B cell (primary cell): ENCODE data around the gene LGR5. TPM values are rescaled to one million over a fixed set of nuclear protein-coding genes. Genes with fewer than 3 reads are reported as not detected.

Experiments used
- ATAC-seq: fragments of 200-7000 bp; cut with Tn5 transposase; one replicate; pipeline ENCODE4 v1.10.0; 2021; ENCODE audit warnings: low read depth, mild to moderate bottlenecking, moderate number of reproducible peaks, moderate library complexity
- CTCF ChIA-PET: fragments of 350-600 bp; sonication (Branson Sonifier 250); formaldehyde crosslinking; loops from one replicate; lab custom pipeline; 2021; ENCODE audit warnings: antibody characterized with exemption, inconsistent platforms; lab: Charles Lee
- POLR2A ChIA-PET: fragments of 350-600 bp; sonication (Branson Sonifier 250); formaldehyde crosslinking; loops from one replicate; lab custom pipeline; 2021; ENCODE audit warnings: antibody characterized with exemption; lab: Charles Lee
- DNase-seq: peaks from one replicate; pipeline ENCODE4 v3.0.0; 2013
- H2AFZ ChIP-seq: 2 replicates; pipeline ENCODE4 v1.6.1; 2012; ENCODE audit warnings: mild to moderate bottlenecking, low read depth, low read length; ENCODE audit not compliant: insufficient read depth, poor library complexity, severe bottlenecking
- H3K27ac ChIP-seq, 2 donors: 1 replicate in 1 of 2; 2 replicates in 1 of 2; pipeline ENCODE4 v1.5.1; 2012 to 2013; ENCODE audit warnings: low read length in 2 of 2, mild to moderate bottlenecking in 2 of 2, moderate library complexity in 1 of 2
- H3K27me3 ChIP-seq, 4 experiments: fragments of 200-600 bp in 1 of 4; sonication (generic) in 1 of 4; replicated peaks in 1 of 4; 1 replicate in 2 of 4; 2 replicates in 2 of 4; pipeline versions ENCODE4 v1.6.1 to v1.7.0; 2013 to 2016; ENCODE audit warnings: low read length in 3 of 4, mild to moderate bottlenecking in 2 of 4, mixed read lengths in 1 of 4, moderate library complexity in 1 of 4; ENCODE audit not compliant: insufficient read depth in 4 of 4, control insufficient read depth in 3 of 4; ENCODE audit errors: control extremely low read depth in 1 of 4
- H3K36me3 ChIP-seq, 2 experiments: replicated peaks in 1 of 2; 1 replicate in 1 of 2; 2 replicates in 1 of 2; pipeline versions ENCODE4 v1.6.1 to v1.7.1; 2013; ENCODE audit warnings: low read length in 1 of 2; ENCODE audit not compliant: insufficient read depth in 2 of 2, control insufficient read depth in 1 of 2; ENCODE audit errors: control extremely low read depth in 1 of 2, extremely low read depth in 1 of 2
- H3K4me1 ChIP-seq, 2 donors: fragments of 200-600 bp in 1 of 2; sonication (generic) in 1 of 2; 1 replicate in 1 of 2; 2 replicates in 1 of 2; pipeline versions ENCODE4 v1.5.1 to v1.6.1; 2013 to 2017; ENCODE audit warnings: low read length in 2 of 2; ENCODE audit not compliant: control insufficient read depth in 2 of 2, insufficient read depth in 2 of 2
- H3K4me2 ChIP-seq: replicated peaks from 2 replicates; pipeline ENCODE3; 2012; ENCODE audit warnings: mild to moderate bottlenecking, low read depth, low read length; ENCODE audit not compliant: poor library complexity, severe bottlenecking
- H3K4me3 ChIP-seq, 5 experiments: fragments of 200-600 bp in 1 of 5; sonication (generic) in 1 of 5; 1 replicate in 3 of 5; 2 replicates in 2 of 5; pipeline versions ENCODE4 v1.5.1 to v1.7.0; 2011 to 2016; ENCODE audit warnings: low read length in 4 of 5, mild to moderate bottlenecking in 4 of 5, low read depth in 2 of 5, control low read depth in 1 of 5, moderate library complexity in 1 of 5; ENCODE audit not compliant: insufficient read depth in 1 of 5; ENCODE audit errors: control extremely low read depth in 1 of 5, extremely low read depth in 1 of 5
- H3K79me2 ChIP-seq: fragments of 200-600 bp; sonication (generic); one replicate; pipeline ENCODE4 v1.6.0; 2016; ENCODE audit warnings: low read length; ENCODE audit not compliant: control insufficient read depth, insufficient read depth
- H3K9ac ChIP-seq: fragments of 200-600 bp; sonication (generic); 2 replicates; pipeline ENCODE4 v1.6.1; 2017; ENCODE audit warnings: mild to moderate bottlenecking, low read length, moderate library complexity
- H3K9me3 ChIP-seq, 3 donors: one replicate each; pipeline versions ENCODE4 v1.6.1 to v1.7.1; 2013; ENCODE audit warnings: low read length in 2 of 3; ENCODE audit not compliant: control insufficient read depth in 2 of 3, insufficient read depth in 1 of 3; ENCODE audit errors: control extremely low read depth in 1 of 3
- H4K20me1 ChIP-seq: 2 replicates; pipeline ENCODE4 v1.6.0; 2012; ENCODE audit warnings: mild to moderate bottlenecking, low read length; ENCODE audit not compliant: insufficient read depth, control insufficient read depth, poor library complexity, severe bottlenecking
- H3K27ac Mint-ChIP-seq: one replicate; pipeline ENCODE4 v1.8.0; 2021; ENCODE audit warnings: mixed read lengths
- H3K27me3 Mint-ChIP-seq: one replicate; pipeline ENCODE4 v1.8.0; 2021; ENCODE audit warnings: mixed read lengths
- H3K4me1 Mint-ChIP-seq: one replicate; pipeline ENCODE4 v1.8.0; 2021; ENCODE audit warnings: mixed read lengths
- H3K4me3 Mint-ChIP-seq: one replicate; pipeline ENCODE4 v1.8.0; 2021; ENCODE audit warnings: mixed read lengths
- H3K9me3 Mint-ChIP-seq: one replicate; pipeline ENCODE4 v1.8.0; 2022; ENCODE audit warnings: mixed read lengths; ENCODE audit not compliant: insufficient read depth
- EZH2 ChIP-seq: IDR thresholded peaks from 2 replicates; pipeline ENCODE4 v1.6.1; 2012; ENCODE audit warnings: borderline replicate concordance, low read depth, mild to moderate bottlenecking, moderate library complexity, low read length; ENCODE audit not compliant: insufficient read depth, poor library complexity, severe bottlenecking
- WGBS: methylation state at CpG from one replicate; pipeline ENCODE4 v1.1.5; 2013; ENCODE audit warnings: missing lambda C conversion rate; ENCODE audit not compliant: insufficient coverage; 5-methylcytosine and 5-hydroxymethylcytosine counted together
- intact Hi-C: fragments of 100-400 bp; cut with micrococcal nuclease; formaldehyde crosslinking; loops from one replicate; pipeline ENCODE4 v1.10.0; 2022
- polyA plus RNA-seq: library from polyadenylated mRNA; depleted of rRNA; stranded (reverse); fragments of >200 nt; gene quantifications from 2 replicates; pipeline ENCODE4 v1.2.3, GENCODE V29; 2012
- total RNA-seq, 2 donors: library from RNA; stranded (reverse); fragments of 120-200 nt in 1 of 2; gene quantifications; 1 replicate in 1 of 2; 2 replicates in 1 of 2; pipeline versions ENCODE4 v1.2.3 to v1.2.4, GENCODE V29; 2013 to 2022
- TF ChIP-seq, protein P1 (sequence below): fragments of 200-600 bp; IDR thresholded peaks from one replicate; pipeline ENCODE4 v1.8.0; 2022; ENCODE audit warnings: antibody characterized with exemption, mild to moderate bottlenecking

Gene LGR5
- total and polyA plus RNA-seq, 2 donors (not counting 1 experiment from before 2014, with no cell fraction given) = 0.06 TPM; not detected in 1

DNA sequence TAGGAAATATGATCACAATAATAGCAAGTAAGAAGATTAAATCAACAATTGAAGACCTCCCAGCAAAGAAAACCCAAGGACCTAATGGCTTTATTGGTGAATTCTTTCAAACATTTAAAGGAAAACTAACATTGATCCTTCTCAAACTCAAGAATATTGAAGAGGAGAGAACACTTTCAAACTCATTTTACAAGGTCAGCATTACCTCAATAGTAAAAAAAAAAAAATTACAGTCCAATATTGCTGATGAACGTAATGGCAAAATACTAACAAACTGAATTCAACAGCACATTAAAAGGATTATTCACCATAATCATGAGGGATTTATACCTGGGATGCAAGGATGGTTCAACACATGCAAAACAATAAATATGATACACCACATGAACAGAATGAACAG lies 33.7 kb upstream of the LGR5 start:
- WGBS = no CpG with 5 or more reads among the region's 1 CpG

DNA sequence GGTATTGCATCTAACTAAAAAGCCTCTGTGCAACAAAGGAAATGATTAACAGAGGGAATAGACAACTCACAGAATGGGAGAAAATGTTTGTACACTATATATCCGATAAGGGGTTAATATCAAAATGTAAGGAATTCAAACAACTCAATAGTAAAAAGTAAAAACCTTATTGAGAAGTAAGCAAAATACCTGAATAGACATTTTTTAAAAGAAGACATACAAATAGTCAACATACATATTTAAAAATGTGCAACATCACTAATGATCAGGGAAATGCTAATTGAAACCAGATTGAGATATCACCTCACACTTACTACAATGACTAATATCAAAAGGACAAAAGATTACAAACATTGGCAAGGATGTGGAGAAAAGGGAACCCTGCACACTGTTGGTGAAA lies 31.9 kb upstream of the LGR5 start:
- H3K4me3 Mint-ChIP-seq = no peak overlapping the region
- ATAC-seq (no peak), DNase-seq (no peak)
- no CpG with 5 or more reads among the region's 1 CpG for WGBS
- Histone ChIP-seq H3K27me3 (peaks cover 0 to 5% (median 0%) of the 10 kb centered on the region in 4 experiments), H3K27ac (no peak overlapping the region), H3K4me3 (no peak overlapping the region), H3K9ac (no peak overlapping the region), H3K4me2 (no peak overlapping the region), H3K9me3 (peaks cover 5 to 19% (median 18%) of the 10 kb centered on the region in 3 donors), H2AFZ (no peak overlapping the region), H3K36me3 (no peaks in the 10 kb centered on the region), H4K20me1 (no peaks in the 10 kb centered on the region), H3K4me1 (no peaks in the 10 kb centered on the region), H3K79me2 (no peaks in the 10 kb centered on the region)
- intact Hi-C loops = no loop called here
- CTCF ChIA-PET = no interaction called here
- H3K27ac Mint-ChIP-seq = no peak overlapping the region
- H3K4me1 Mint-ChIP-seq = no peaks in the 10 kb centered on the region
- POLR2A ChIA-PET = no interaction called here
- peaks cover 12% of the 10 kb centered on the region for H3K9me3 Mint-ChIP-seq
- TF ChIP-seq EZH2 = no peak
- TF ChIP-seq, protein P1, sequence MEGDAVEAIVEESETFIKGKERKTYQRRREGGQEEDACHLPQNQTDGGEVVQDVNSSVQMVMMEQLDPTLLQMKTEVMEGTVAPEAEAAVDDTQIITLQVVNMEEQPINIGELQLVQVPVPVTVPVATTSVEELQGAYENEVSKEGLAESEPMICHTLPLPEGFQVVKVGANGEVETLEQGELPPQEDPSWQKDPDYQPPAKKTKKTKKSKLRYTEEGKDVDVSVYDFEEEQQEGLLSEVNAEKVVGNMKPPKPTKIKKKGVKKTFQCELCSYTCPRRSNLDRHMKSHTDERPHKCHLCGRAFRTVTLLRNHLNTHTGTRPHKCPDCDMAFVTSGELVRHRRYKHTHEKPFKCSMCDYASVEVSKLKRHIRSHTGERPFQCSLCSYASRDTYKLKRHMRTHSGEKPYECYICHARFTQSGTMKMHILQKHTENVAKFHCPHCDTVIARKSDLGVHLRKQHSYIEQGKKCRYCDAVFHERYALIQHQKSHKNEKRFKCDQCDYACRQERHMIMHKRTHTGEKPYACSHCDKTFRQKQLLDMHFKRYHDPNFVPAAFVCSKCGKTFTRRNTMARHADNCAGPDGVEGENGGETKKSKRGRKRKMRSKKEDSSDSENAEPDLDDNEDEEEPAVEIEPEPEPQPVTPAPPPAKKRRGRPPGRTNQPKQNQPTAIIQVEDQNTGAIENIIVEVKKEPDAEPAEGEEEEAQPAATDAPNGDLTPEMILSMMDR = no peak
- H3K27me3 Mint-ChIP-seq = peaks cover 21% of the 10 kb centered on the region

More for the DNA sequence above, 33.7 kb upstream of the LGR5 start:
- Mint-ChIP-seq H3K27ac (no peak overlapping the region), H3K27me3 (peaks cover 33% of the 10 kb centered on the region), H3K4me1 (no peaks in the 10 kb centered on the region), H3K9me3 (peaks cover 9% of the 10 kb centered on the region), H3K4me3 (no peak overlapping the region)
- ChIA-PET CTCF (no interaction called here), POLR2A (no interaction called here)
- Histone ChIP-seq H3K4me1 (no peaks in the 10 kb centered on the region), H3K4me2 (no peak overlapping the region), H3K9me3 (peaks cover 5 to 17% (median 15%) of the 10 kb centered on the region in 3 donors), H3K9ac (no peak overlapping the region), H3K27me3 (peaks cover 0 to 8% (median 0%) of the 10 kb centered on the region in 4 experiments), H3K27ac (no peak overlapping the region), H3K36me3 (no peaks in the 10 kb centered on the region), H2AFZ (no peak overlapping the region), H4K20me1 (no peaks in the 10 kb centered on the region), H3K4me3 (no peak overlapping the region), H3K79me2 (no peaks in the 10 kb centered on the region)
- DNase-seq (no peak), ATAC-seq (no peak)
- intact Hi-C loops = no loop called here
- TF ChIP-seq, protein P1 = no peak
- TF ChIP-seq EZH2 = no peak
